ENCODE data around the gene SYNE4.

SYNE4 gene

GRCh38 chr19:36026091-36026876 lies 17.7 kb upstream of the SYNE4 start:
- no peak overlapping the region for H2AFZ ChIP-seq (ENCODE audit: low read length)
- H2BK15ac ChIP-seq (ENCODE audit: low read length), result no peak overlapping the region
- no peak overlapping the region for H3K27ac ChIP-seq (replicated peaks; ENCODE audit: low read length)
- no CpG with 5 or more reads among the region's 49 CpGs for WGBS, 2 donors (ENCODE audit: extremely low coverage in 2 of 2, insufficient read length in 2 of 2, insufficient replicate concordance in 1 of 2)
- no peak overlapping the region for H2BK5ac ChIP-seq (ENCODE audit: low read length)
- no peak overlapping the region for H2BK120ac ChIP-seq (ENCODE audit: low read depth, low read length)
- peak overlapping the region; percentile 80 for H3K23ac ChIP-seq (ENCODE audit: low read depth, low read length, poor library complexity)
- no peak overlapping the region for H3K18ac ChIP-seq (ENCODE audit: low read length)
- no peak overlapping the region for H4K91ac ChIP-seq (ENCODE audit: low read depth, low read length, poor library complexity)
- H4K8ac ChIP-seq (ENCODE audit: low read depth, low read length), result no peak overlapping the region
- no peak overlapping the region for H2BK12ac ChIP-seq (ENCODE audit: low read length)
- H3K4ac ChIP-seq (ENCODE audit: low read length), result no peak overlapping the region
- H3K4me3 ChIP-seq (ENCODE audit: low read length in 2 of 2), result no peak overlapping the region
- peaks cover 0 to 2% of the 10 kb centered on the region in 2 donors for H3K9me3 ChIP-seq (replicated peaks in 1 of 2; ENCODE audit: control insufficient read depth in 2 of 2, insufficient read depth in 1 of 2, low read depth in 1 of 2, low read length in 2 of 2)
- H2AK5ac ChIP-seq (ENCODE audit: low read depth, low read length), result no peak overlapping the region
- H3K14ac ChIP-seq (ENCODE audit: low read length), result no peak overlapping the region
- H3K4me2 ChIP-seq (ENCODE audit: insufficient read depth, low read length, poor library complexity, severe bottlenecking), result no peak overlapping the region
- no peaks in the 10 kb centered on the region for H3K27me3 ChIP-seq (ENCODE audit: control insufficient read depth in 3 of 3, insufficient read depth in 3 of 3, low read depth in 1 of 3, low read length in 3 of 3)
- peaks cover 3% of the 10 kb centered on the region for H3K79me1 ChIP-seq (ENCODE audit: low read depth, low read length)
- no peak for DNase-seq (ENCODE audit: low spot score)
- H3K4me1 ChIP-seq (ENCODE audit: control insufficient read depth in 2 of 2, insufficient read depth in 1 of 2, low read depth in 1 of 2, low read length in 2 of 2), result peaks cover 0 to under 1% of the 10 kb centered on the region in 2 donors
- peaks cover 47 to 60% of the 10 kb centered on the region in 2 donors for H3K36me3 ChIP-seq (replicated peaks in 1 of 2; ENCODE audit: control insufficient read depth in 2 of 2, insufficient read depth in 2 of 2, low read length in 2 of 2)
- peak overlapping the region; percentile 77 for H3K9ac ChIP-seq (ENCODE audit: low read depth, low read length, poor library complexity)

GRCh38 chr19:36025541-36025940 lies 16.9 kb upstream of the SYNE4 start:
- no peak overlapping the region for H2AK5ac ChIP-seq (ENCODE audit: low read depth, low read length)
- no peak overlapping the region for H3K27ac ChIP-seq (replicated peaks; ENCODE audit: low read length)
- H2BK120ac ChIP-seq (ENCODE audit: low read depth, low read length), result no peak overlapping the region
- H2BK5ac ChIP-seq (ENCODE audit: low read length), result no peak overlapping the region
- peaks cover 2% of the 10 kb centered on the region for H3K79me1 ChIP-seq (ENCODE audit: low read depth, low read length)
- H3K36me3 ChIP-seq (replicated peaks in 1 of 2; ENCODE audit: control insufficient read depth in 2 of 2, insufficient read depth in 2 of 2, low read length in 2 of 2), result peaks cover 50 to 66% of the 10 kb centered on the region in 2 donors
- no peak for DNase-seq (ENCODE audit: low spot score)
- H3K4me3 ChIP-seq (ENCODE audit: low read length in 2 of 2), result no peak overlapping the region
- no peaks in the 10 kb centered on the region for H3K27me3 ChIP-seq (ENCODE audit: control insufficient read depth in 3 of 3, insufficient read depth in 3 of 3, low read depth in 1 of 3, low read length in 3 of 3)
- H2BK15ac ChIP-seq (ENCODE audit: low read length), result no peak overlapping the region
- no peak overlapping the region for H4K8ac ChIP-seq (ENCODE audit: low read depth, low read length)
- H3K23ac ChIP-seq (ENCODE audit: low read depth, low read length, poor library complexity), result no peak overlapping the region
- peaks cover 0 to 2% of the 10 kb centered on the region in 2 donors for H3K9me3 ChIP-seq (replicated peaks in 1 of 2; ENCODE audit: control insufficient read depth in 2 of 2, insufficient read depth in 1 of 2, low read depth in 1 of 2, low read length in 2 of 2)
- no peak overlapping the region for H3K4ac ChIP-seq (ENCODE audit: low read length)
- H3K4me1 ChIP-seq (ENCODE audit: control insufficient read depth in 2 of 2, insufficient read depth in 1 of 2, low read depth in 1 of 2, low read length in 2 of 2), result no peaks in the 10 kb centered on the region
- no peak overlapping the region for H4K91ac ChIP-seq (ENCODE audit: low read depth, low read length, poor library complexity)
- no peak overlapping the region for H3K14ac ChIP-seq (ENCODE audit: low read length)
- no peak overlapping the region for H2AFZ ChIP-seq (ENCODE audit: low read length)
- H3K9ac ChIP-seq (ENCODE audit: low read depth, low read length, poor library complexity), result no peak overlapping the region
- no CpG with 5 or more reads among the region's 1 CpG for WGBS, 2 donors (ENCODE audit: extremely low coverage in 2 of 2, insufficient read length in 2 of 2, insufficient replicate concordance in 1 of 2)
- H3K4me2 ChIP-seq (ENCODE audit: insufficient read depth, low read length, poor library complexity, severe bottlenecking), result no peak overlapping the region
- H3K18ac ChIP-seq (ENCODE audit: low read length), result no peak overlapping the region
- no peak overlapping the region for H2BK12ac ChIP-seq (ENCODE audit: low read length)

GRCh38 chr19:36023432-36023831 lies 14.8 kb upstream of the SYNE4 start:
- Histone ChIP-seq H2AFZ (ENCODE audit: low read length) (no peak overlapping the region), H3K4me1 (ENCODE audit: control insufficient read depth in 2 of 2, insufficient read depth in 1 of 2, low read depth in 1 of 2, low read length in 2 of 2) (no peaks in the 10 kb centered on the region), H3K27ac (replicated peaks; ENCODE audit: low read length) (no peak overlapping the region), H3K4me3 (ENCODE audit: low read length in 2 of 2) (no peak overlapping the region), H3K79me1 (ENCODE audit: low read depth, low read length) (no peaks in the 10 kb centered on the region), H3K27me3 (ENCODE audit: control insufficient read depth in 3 of 3, insufficient read depth in 3 of 3, low read depth in 1 of 3, low read length in 3 of 3) (no peaks in the 10 kb centered on the region), H3K36me3 (replicated peaks in 1 of 2; ENCODE audit: control insufficient read depth in 2 of 2, insufficient read depth in 2 of 2, low read length in 2 of 2) (peaks cover 50 to 73% of the 10 kb centered on the region in 2 donors), H3K4ac (ENCODE audit: low read length) (no peak overlapping the region), H3K18ac (ENCODE audit: low read length) (no peak overlapping the region), H2BK12ac (ENCODE audit: low read length) (no peak overlapping the region), H2BK120ac (ENCODE audit: low read depth, low read length) (no peak overlapping the region), H2BK15ac (ENCODE audit: low read length) (no peak overlapping the region), H3K9me3 (replicated peaks in 1 of 2; ENCODE audit: control insufficient read depth in 2 of 2, insufficient read depth in 1 of 2, low read depth in 1 of 2, low read length in 2 of 2) (peaks cover 0 to 2% of the 10 kb centered on the region in 2 donors), H4K8ac (ENCODE audit: low read depth, low read length) (no peak overlapping the region), H4K91ac (ENCODE audit: low read depth, low read length, poor library complexity) (no peak overlapping the region), H3K14ac (ENCODE audit: low read length) (no peak overlapping the region), H3K23ac (ENCODE audit: low read depth, low read length, poor library complexity) (no peak overlapping the region), H2AK5ac (ENCODE audit: low read depth, low read length) (no peak overlapping the region), H3K4me2 (ENCODE audit: insufficient read depth, low read length, poor library complexity, severe bottlenecking) (no peak overlapping the region), H3K9ac (ENCODE audit: low read depth, low read length, poor library complexity) (no peak overlapping the region), H2BK5ac (ENCODE audit: low read length) (no peak overlapping the region)
- no CpG with 5 or more reads among the region's 5 CpGs for WGBS, 2 donors (ENCODE audit: extremely low coverage in 2 of 2, insufficient read length in 2 of 2, insufficient replicate concordance in 1 of 2)
- no peak for DNase-seq (ENCODE audit: low spot score)

DNA sequence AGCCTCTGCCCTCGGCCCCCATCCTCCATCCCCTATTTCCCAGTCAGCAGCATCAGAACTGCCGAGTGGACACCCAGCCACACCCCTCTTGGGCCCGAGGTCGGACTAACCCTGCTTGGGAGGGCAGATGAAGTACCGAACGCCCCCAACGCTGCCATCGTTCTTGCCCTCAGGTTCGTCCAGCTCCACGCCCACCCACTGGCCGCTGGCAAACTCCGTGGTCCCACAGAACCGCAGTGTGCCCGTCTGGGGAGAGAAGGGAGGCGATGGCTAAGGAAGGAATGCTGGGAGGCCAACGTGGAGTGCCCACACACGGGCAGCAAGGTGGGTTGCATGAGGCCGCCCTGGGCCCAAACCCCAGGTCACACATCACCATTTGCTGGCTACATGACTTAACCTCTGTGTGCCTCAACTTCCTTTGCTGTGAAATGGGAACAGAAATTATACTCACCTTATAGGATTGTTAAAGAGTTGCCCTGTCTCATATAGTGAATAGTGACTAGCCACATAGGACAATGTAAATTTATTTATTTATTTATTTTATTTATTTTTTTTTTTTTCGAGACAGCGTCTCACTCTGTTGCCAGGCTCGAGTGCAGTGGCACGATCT lies 10.6 kb upstream of the SYNE4 start:
- H3K36me3 ChIP-seq (replicated peaks in 1 of 2; ENCODE audit: control insufficient read depth in 2 of 2, insufficient read depth in 2 of 2, low read length in 2 of 2), result peaks cover 45 to 66% of the 10 kb centered on the region in 2 donors
- H2BK120ac ChIP-seq (ENCODE audit: low read depth, low read length), result no peak overlapping the region
- peaks cover 2 to 3% of the 10 kb centered on the region in 2 donors for H3K4me1 ChIP-seq (ENCODE audit: control insufficient read depth in 2 of 2, insufficient read depth in 1 of 2, low read depth in 1 of 2, low read length in 2 of 2)
- no peaks in the 10 kb centered on the region for H3K79me1 ChIP-seq (ENCODE audit: low read depth, low read length)
- no peak overlapping the region for H3K14ac ChIP-seq (ENCODE audit: low read length)
- no peak overlapping the region for H3K23ac ChIP-seq (ENCODE audit: low read depth, low read length, poor library complexity)
- H3K4me2 ChIP-seq (ENCODE audit: insufficient read depth, low read length, poor library complexity, severe bottlenecking), result no peak overlapping the region
- no peak overlapping the region for H2BK5ac ChIP-seq (ENCODE audit: low read length)
- H3K4me3 ChIP-seq (ENCODE audit: low read length in 2 of 2), result no peak overlapping the region
- WGBS, 2 donors (ENCODE audit: extremely low coverage in 2 of 2, insufficient read length in 2 of 2, insufficient replicate concordance in 1 of 2), result no CpG with 5 or more reads among the region's 22 CpGs
- no peak for DNase-seq (ENCODE audit: low spot score)
- no peak overlapping the region for H2BK12ac ChIP-seq (ENCODE audit: low read length)
- no peak overlapping the region for H3K18ac ChIP-seq (ENCODE audit: low read length)
- peak overlapping the region; percentile 78 for H4K8ac ChIP-seq (ENCODE audit: low read depth, low read length)
- no peak overlapping the region for H2BK15ac ChIP-seq (ENCODE audit: low read length)
- no peak overlapping the region for H3K27ac ChIP-seq (replicated peaks; ENCODE audit: low read length)
- H3K9ac ChIP-seq (ENCODE audit: low read depth, low read length, poor library complexity), result no peak overlapping the region
- H3K4ac ChIP-seq (ENCODE audit: low read length), result no peak overlapping the region
- H3K27me3 ChIP-seq (ENCODE audit: control insufficient read depth in 3 of 3, insufficient read depth in 3 of 3, low read depth in 1 of 3, low read length in 3 of 3), result no peaks in the 10 kb centered on the region
- H2AFZ ChIP-seq (ENCODE audit: low read length), result no peak overlapping the region
- no peaks in the 10 kb centered on the region for H3K9me3 ChIP-seq (replicated peaks in 1 of 2; ENCODE audit: control insufficient read depth in 2 of 2, insufficient read depth in 1 of 2, low read depth in 1 of 2, low read length in 2 of 2)
- no peak overlapping the region for H4K91ac ChIP-seq (ENCODE audit: low read depth, low read length, poor library complexity)
- H2AK5ac ChIP-seq (ENCODE audit: low read depth, low read length), result no peak overlapping the region
